Placental epithelial cell (primary cell): ENCODE data around the gene TTC21A. TPM values are rescaled to one million over a fixed set of nuclear protein-coding genes. Genes with fewer than 3 reads are reported as not detected.

ENCODE experiments used
- small RNA-seq: library from RNA; depleted of rRNA; stranded (forward); fragments of <200 nt; gene quantifications from one replicate; pipeline ENCODE3, GENCODE V24; 2012
- total RNA-seq: library from RNA; depleted of rRNA; stranded (reverse); fragments of >200 nt; gene quantifications from 2 replicates; pipeline ENCODE4 v1.2.3, GENCODE V29; 2012

Gene TTC21A, protein sequence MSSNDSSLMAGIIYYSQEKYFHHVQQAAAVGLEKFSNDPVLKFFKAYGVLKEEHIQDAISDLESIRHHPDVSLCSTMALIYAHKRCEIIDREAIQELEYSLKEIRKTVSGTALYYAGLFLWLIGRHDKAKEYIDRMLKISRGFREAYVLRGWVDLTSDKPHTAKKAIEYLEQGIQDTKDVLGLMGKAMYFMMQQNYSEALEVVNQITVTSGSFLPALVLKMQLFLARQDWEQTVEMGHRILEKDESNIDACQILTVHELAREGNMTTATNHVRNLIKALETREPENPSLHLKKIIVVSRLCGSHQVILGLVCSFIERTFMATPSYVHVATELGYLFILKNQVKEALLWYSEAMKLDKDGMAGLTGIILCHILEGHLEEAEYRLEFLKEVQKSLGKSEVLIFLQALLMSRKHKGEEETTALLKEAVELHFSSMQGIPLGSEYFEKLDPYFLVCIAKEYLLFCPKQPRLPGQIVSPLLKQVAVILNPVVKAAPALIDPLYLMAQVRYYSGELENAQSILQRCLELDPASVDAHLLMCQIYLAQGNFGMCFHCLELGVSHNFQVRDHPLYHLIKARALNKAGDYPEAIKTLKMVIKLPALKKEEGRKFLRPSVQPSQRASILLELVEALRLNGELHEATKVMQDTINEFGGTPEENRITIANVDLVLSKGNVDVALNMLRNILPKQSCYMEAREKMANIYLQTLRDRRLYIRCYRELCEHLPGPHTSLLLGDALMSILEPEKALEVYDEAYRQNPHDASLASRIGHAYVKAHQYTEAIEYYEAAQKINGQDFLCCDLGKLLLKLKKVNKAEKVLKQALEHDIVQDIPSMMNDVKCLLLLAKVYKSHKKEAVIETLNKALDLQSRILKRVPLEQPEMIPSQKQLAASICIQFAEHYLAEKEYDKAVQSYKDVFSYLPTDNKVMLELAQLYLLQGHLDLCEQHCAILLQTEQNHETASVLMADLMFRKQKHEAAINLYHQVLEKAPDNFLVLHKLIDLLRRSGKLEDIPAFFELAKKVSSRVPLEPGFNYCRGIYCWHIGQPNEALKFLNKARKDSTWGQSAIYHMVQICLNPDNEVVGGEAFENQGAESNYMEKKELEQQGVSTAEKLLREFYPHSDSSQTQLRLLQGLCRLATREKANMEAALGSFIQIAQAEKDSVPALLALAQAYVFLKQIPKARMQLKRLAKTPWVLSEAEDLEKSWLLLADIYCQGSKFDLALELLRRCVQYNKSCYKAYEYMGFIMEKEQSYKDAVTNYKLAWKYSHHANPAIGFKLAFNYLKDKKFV (N-terminal part only)
- 7.5 and 13.3 TPM in 2 replicates for total RNA-seq

GRCh38 chr3:39107388-39108199 is at the start of gene TTC21A, which contains the start of gene GORASP1:
TSS of gene TTC21A (plus strand) at chr3:39107680. CDS start at chr3:39107838, 158 bp downstream.
TSS of gene GORASP1 (minus strand) at chr3:39107627. CDS start at chr3:39107541, 86 bp downstream.

Small RNA genes lying within 50 kb of the gene (small RNA-seq; reads per million reads assigned to genes)
- gene RF00017: not detected

Other genes starting within 250 kb of the TTC21A start
- gene SCN11A, start 55.7 kb upstream of the TTC21A start, total RNA-seq: under 0.01 and 0.11 TPM in 2 replicates
- 30.6 and 37.2 TPM in 2 replicates for gene WDR48, start 55.7 kb upstream of the TTC21A start, total RNA-seq
- gene GORASP1, start 53 bp upstream of the TTC21A start, total RNA-seq: 69.5 and 81.9 TPM in 2 replicates
- 40.4 and 76.3 TPM in 2 replicates for gene CSRNP1, start 45.9 kb downstream of the TTC21A start, total RNA-seq
- not detected in 2 replicates for gene XIRP1, start 84.9 kb downstream of the TTC21A start, total RNA-seq
- under 0.01 TPM in 1 of 2 replicates, not detected in the other for gene CX3CR1, start 172.4 kb downstream of the TTC21A start, total RNA-seq
- gene CCR8, start 222.0 kb downstream of the TTC21A start, total RNA-seq: not detected in 2 replicates